Trophoblast cell (in vitro differentiated cells and primary cell): ENCODE results near the gene POLR3H.

Experiments
- DNase-seq, 2 donors: peaks; one replicate each; pipeline ENCODE4 v3.0.0-alpha.2; 2016
- H2AFZ ChIP-seq: 2 replicates; pipeline ENCODE4 v1.6.1; 2013; ENCODE audit warnings: low read length, moderate library complexity, mild to moderate bottlenecking; ENCODE audit not compliant: insufficient read depth, poor library complexity
- H2AK5ac ChIP-seq: 2 replicates; pipeline ENCODE4 v1.6.1; 2013; ENCODE audit warnings: mild to moderate bottlenecking, low read length
- H2BK120ac ChIP-seq: 2 replicates; pipeline ENCODE4 v1.6.1; 2013; ENCODE audit warnings: low read length, mild to moderate bottlenecking, moderate library complexity; ENCODE audit not compliant: insufficient read depth, poor library complexity
- H2BK12ac ChIP-seq: 2 replicates; pipeline ENCODE4 v1.6.1; 2013; ENCODE audit warnings: mild to moderate bottlenecking, low read length, moderate library complexity
- H2BK5ac ChIP-seq: 2 replicates; pipeline ENCODE4 v1.6.1; 2013; ENCODE audit warnings: low read length, low read depth, moderate library complexity, mild to moderate bottlenecking; ENCODE audit not compliant: poor library complexity
- H3K14ac ChIP-seq: 2 replicates; pipeline ENCODE4 v1.6.1; 2013; ENCODE audit warnings: mild to moderate bottlenecking, low read length
- H3K18ac ChIP-seq: 2 replicates; pipeline ENCODE4 v1.6.1; 2013; ENCODE audit warnings: mild to moderate bottlenecking, low read length
- H3K23ac ChIP-seq: 2 replicates; pipeline ENCODE4 v1.6.1; 2013; ENCODE audit warnings: low read length
- H3K27ac ChIP-seq: 2 replicates; pipeline ENCODE4 v1.5.1; 2013; ENCODE audit warnings: low read depth, mild to moderate bottlenecking, inconsistent platforms, low read length, moderate library complexity
- H3K27me3 ChIP-seq: 2 replicates; pipeline ENCODE4 v1.6.1; 2013; ENCODE audit warnings: inconsistent platforms, mild to moderate bottlenecking, low read length, moderate library complexity; ENCODE audit not compliant: insufficient read depth
- H3K36me3 ChIP-seq, 2 experiments: 1 replicate in 1 of 2; 2 replicates in 1 of 2; pipeline ENCODE4 v1.6.1; 2013; ENCODE audit warnings: low read length in 2 of 2, mild to moderate bottlenecking in 2 of 2, moderate library complexity in 1 of 2; ENCODE audit not compliant: insufficient read depth in 2 of 2, control insufficient read depth in 1 of 2
- H3K4ac ChIP-seq: 2 replicates; pipeline ENCODE4 v1.6.1; 2013; ENCODE audit warnings: low read depth, mild to moderate bottlenecking, low read length, moderate library complexity
- H3K4me1 ChIP-seq, 2 experiments: 1 replicate in 1 of 2; 2 replicates in 1 of 2; pipeline ENCODE4 v1.6.1; 2013; ENCODE audit warnings: low read length in 2 of 2, mild to moderate bottlenecking in 2 of 2, moderate library complexity in 1 of 2; ENCODE audit not compliant: insufficient read depth in 2 of 2, control insufficient read depth in 1 of 2
- H3K4me2 ChIP-seq: 2 replicates; pipeline ENCODE4 v1.6.1; 2013; ENCODE audit warnings: inconsistent platforms, mild to moderate bottlenecking, low read length, moderate library complexity
- H3K4me3 ChIP-seq: 2 replicates; pipeline ENCODE4 v1.5.1; 2013; ENCODE audit warnings: mild to moderate bottlenecking, low read depth, low read length, inconsistent platforms
- H3K79me1 ChIP-seq: one replicate; pipeline ENCODE4 v1.6.1; 2013; ENCODE audit warnings: low read length
- H3K79me2 ChIP-seq: 2 replicates; pipeline ENCODE4 v1.6.1; 2013; ENCODE audit warnings: low read length, mild to moderate bottlenecking; ENCODE audit not compliant: control insufficient read depth, insufficient read depth, poor library complexity
- H3K9ac ChIP-seq: 2 replicates; pipeline ENCODE4 v1.6.1; 2013; ENCODE audit warnings: mild to moderate bottlenecking, low read length
- H3K9me3 ChIP-seq: 2 replicates; pipeline ENCODE4 v1.6.1; 2013; ENCODE audit warnings: low read depth, mild to moderate bottlenecking, control low read depth, inconsistent platforms, low read length; ENCODE audit not compliant: insufficient read depth
- H4K12ac ChIP-seq: 2 replicates; pipeline ENCODE4 v1.6.1; 2013; ENCODE audit warnings: low read depth, mild to moderate bottlenecking, low read length, moderate library complexity
- H4K8ac ChIP-seq: 2 replicates; pipeline ENCODE4 v1.6.1; 2013; ENCODE audit warnings: low read depth, mild to moderate bottlenecking, low read length, moderate library complexity
- H4K91ac ChIP-seq: one replicate; pipeline ENCODE4 v1.6.1; 2013; ENCODE audit warnings: low read depth, mild to moderate bottlenecking, low read length, moderate library complexity
- WGBS: extraction: QIAGEN DNeasy Blood & Tissue Kit; methylation state at CpG from one replicate; pipeline ENCODE4 v1.1.7; 2013; ENCODE audit warnings: missing lambda C conversion rate; ENCODE audit not compliant: insufficient read length, insufficient coverage; ENCODE audit errors: extremely low coverage; 5-methylcytosine and 5-hydroxymethylcytosine counted together

The POLR3H gene

DNA sequence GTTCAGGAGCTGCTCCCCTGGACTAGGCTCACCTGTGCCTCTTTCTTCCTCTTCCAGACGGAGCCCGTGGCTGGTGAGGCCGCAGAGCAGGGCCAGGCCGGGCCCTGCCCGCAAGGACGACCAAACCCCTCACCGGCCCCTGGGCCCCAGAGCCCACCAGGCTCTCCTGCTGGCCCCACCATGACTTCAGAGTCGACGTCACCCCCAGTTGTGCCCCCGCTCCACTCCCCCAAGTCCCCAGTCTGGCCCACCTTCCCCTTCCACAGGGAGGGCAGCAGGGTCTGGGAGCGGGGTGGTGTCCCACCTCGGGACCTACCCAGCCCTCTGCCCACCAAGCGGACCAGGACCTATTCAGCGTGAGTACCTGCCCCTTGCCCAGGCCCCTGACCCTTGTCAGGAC is 27.5 kb upstream of the POLR3H start:
- no peak overlapping the region for H2AFZ ChIP-seq
- no peak overlapping the region for H2BK120ac ChIP-seq
- no peak overlapping the region for H4K8ac ChIP-seq
- H3K27me3 ChIP-seq: no peaks in the 10 kb centered on the region
- no peak overlapping the region for H4K91ac ChIP-seq
- H2AK5ac ChIP-seq: no peak overlapping the region
- H3K4me3 ChIP-seq: no peak overlapping the region
- no peak overlapping the region for H3K18ac ChIP-seq
- no peak overlapping the region for H2BK5ac ChIP-seq
- no peak overlapping the region for H2BK12ac ChIP-seq
- H3K27ac ChIP-seq: no peak overlapping the region
- no peak overlapping the region for H3K14ac ChIP-seq
- H3K79me2 ChIP-seq: no peaks in the 10 kb centered on the region
- WGBS: no CpG with 5 or more reads among the region's 14 CpGs
- H3K9ac ChIP-seq: no peak overlapping the region
- H3K23ac ChIP-seq: no peak overlapping the region
- no peak overlapping the region for H3K4me2 ChIP-seq
- no peak for DNase-seq
- H3K4me1 ChIP-seq: no peaks in the 10 kb centered on the region
- H3K36me3 ChIP-seq: peaks cover 14 to 18% of the 10 kb centered on the region in 2 experiments
- no peaks in the 10 kb centered on the region for H3K79me1 ChIP-seq
- no peak overlapping the region for H4K12ac ChIP-seq
- no peaks in the 10 kb centered on the region for H3K9me3 ChIP-seq
- no peak overlapping the region for H3K4ac ChIP-seq

DNA sequence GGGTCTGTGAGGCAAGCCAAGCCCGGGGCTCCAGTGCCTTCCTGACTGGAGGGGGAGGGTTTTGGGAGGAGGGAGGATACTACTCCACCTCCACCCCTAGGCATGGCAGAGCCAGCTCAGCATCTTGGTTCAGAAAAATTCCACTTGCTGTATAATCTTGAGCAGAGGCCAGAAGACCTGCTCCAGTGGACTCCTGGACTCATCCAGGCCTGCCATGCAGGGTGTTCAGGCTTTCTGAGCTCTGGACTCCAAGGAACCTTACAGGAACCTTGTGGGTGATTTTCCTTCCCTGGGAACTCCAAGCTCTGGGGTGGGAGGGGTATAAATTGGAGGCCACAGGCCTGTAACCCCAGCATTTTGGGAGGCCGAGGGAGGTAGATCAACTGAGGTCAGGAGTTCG is 26.0 kb upstream of the POLR3H start:
- WGBS: no CpG with 5 or more reads among the region's 3 CpGs
- Histone ChIP-seq H4K12ac (no peak overlapping the region), H3K36me3 (peaks cover under 1 to 7% of the 10 kb centered on the region in 2 experiments), H4K8ac (no peak overlapping the region), H2BK5ac (no peak overlapping the region), H3K4me3 (no peak overlapping the region), H3K9ac (no peak overlapping the region), H3K79me1 (no peaks in the 10 kb centered on the region), H3K14ac (no peak overlapping the region), H3K23ac (no peak overlapping the region), H2AFZ (no peak overlapping the region), H4K91ac (no peak overlapping the region), H3K27me3 (no peaks in the 10 kb centered on the region), H3K79me2 (no peaks in the 10 kb centered on the region), H2BK120ac (no peak overlapping the region), H3K18ac (no peak overlapping the region), H3K9me3 (no peaks in the 10 kb centered on the region), H2BK12ac (no peak overlapping the region), H3K27ac (no peak overlapping the region), H3K4me2 (no peak overlapping the region), H3K4me1 (peaks cover 0 to 6% of the 10 kb centered on the region in 2 experiments), H3K4ac (no peak overlapping the region), H2AK5ac (no peak overlapping the region)
- no peak for DNase-seq

DNA sequence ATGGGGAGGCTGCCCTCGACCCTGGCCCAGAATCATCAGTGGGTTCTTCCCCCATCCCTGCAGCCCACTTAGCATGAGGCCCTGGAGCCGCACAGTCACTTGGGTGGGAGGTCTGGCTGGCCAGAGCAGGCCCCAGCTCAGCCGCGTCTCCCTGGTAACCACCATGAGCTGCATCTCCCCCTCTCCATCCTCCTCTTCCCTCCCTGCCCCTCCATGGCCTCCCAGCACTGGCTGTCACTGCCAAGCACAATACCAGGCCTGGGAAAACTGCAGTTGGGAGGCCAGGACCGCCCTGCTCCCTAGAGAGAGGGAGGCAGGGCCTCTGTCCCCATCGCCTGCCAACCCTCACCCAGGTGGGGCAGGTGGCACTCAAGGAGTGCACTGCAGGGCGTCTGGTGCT is 24.5 kb upstream of the POLR3H start:
- no peak overlapping the region for H2AK5ac ChIP-seq
- no CpG with 5 or more reads among the region's 7 CpGs for WGBS

DNA sequence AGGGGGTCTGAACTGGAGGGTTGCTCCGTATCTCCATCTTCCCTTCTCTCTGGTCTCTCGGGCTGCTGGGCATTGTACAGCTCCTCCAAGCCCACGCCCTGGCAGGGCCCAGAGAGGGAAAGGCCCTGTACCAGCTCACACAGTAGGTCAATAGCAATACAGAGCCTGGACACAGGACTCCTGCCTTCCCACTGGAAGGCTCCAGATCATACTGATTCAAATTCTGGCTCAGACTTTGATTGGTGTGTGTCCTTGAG is 23.2 kb upstream of the POLR3H start:
- peaks cover 2% of the 10 kb centered on the region for H3K79me1 ChIP-seq
- H3K36me3 ChIP-seq: no peaks in the 10 kb centered on the region
- H2BK5ac ChIP-seq: no peak overlapping the region
- no peaks in the 10 kb centered on the region for H3K9me3 ChIP-seq
- H3K9ac ChIP-seq: no peak overlapping the region
- no peaks in the 10 kb centered on the region for H3K27me3 ChIP-seq
- no peak overlapping the region for H4K12ac ChIP-seq
- no peak overlapping the region for H3K4ac ChIP-seq
- no peak overlapping the region for H2BK12ac ChIP-seq
- WGBS: no CpG with 5 or more reads among the region's 3 CpGs
- no peak overlapping the region for H2BK120ac ChIP-seq
- no peak overlapping the region for H2AK5ac ChIP-seq
- H3K14ac ChIP-seq: no peak overlapping the region
- H4K8ac ChIP-seq: no peak overlapping the region
- no peak overlapping the region for H3K4me3 ChIP-seq
- no peak overlapping the region for H3K4me2 ChIP-seq
- H3K23ac ChIP-seq: no peak overlapping the region
- DNase-seq: no peak
- H3K4me1 ChIP-seq: peaks cover 11 to 17% of the 10 kb centered on the region in 2 experiments
- no peak overlapping the region for H2AFZ ChIP-seq
- no peak overlapping the region for H3K27ac ChIP-seq
- no peak overlapping the region for H3K18ac ChIP-seq
- H4K91ac ChIP-seq: no peak overlapping the region
- H3K79me2 ChIP-seq: no peaks in the 10 kb centered on the region

More for the DNA sequence above, 24.5 kb upstream of the POLR3H start:
- Histone ChIP-seq H3K27ac (no peak overlapping the region), H3K18ac (no peak overlapping the region), H3K9me3 (no peaks in the 10 kb centered on the region), H4K12ac (no peak overlapping the region), H3K14ac (no peak overlapping the region), H3K79me2 (no peaks in the 10 kb centered on the region), H3K4ac (no peak overlapping the region), H4K8ac (no peak overlapping the region), H3K36me3 (no peaks in the 10 kb centered on the region), H3K9ac (no peak overlapping the region), H3K4me3 (no peak overlapping the region), H2BK120ac (no peak overlapping the region), H2AFZ (no peak overlapping the region), H4K91ac (no peak overlapping the region), H3K27me3 (no peaks in the 10 kb centered on the region), H3K23ac (no peak overlapping the region), H3K4me1 (peaks cover 0 to 6% of the 10 kb centered on the region in 2 experiments), H2BK5ac (no peak overlapping the region), H2BK12ac (no peak overlapping the region), H3K4me2 (no peak overlapping the region), H3K79me1 (no peaks in the 10 kb centered on the region)
- no peak for DNase-seq
